ENCODE results near the gene NTHL1. TPM values are rescaled to one million over a fixed set of nuclear protein-coding genes. Genes with fewer than 3 reads are reported as not detected.
A peak's percentile ranks its signal among the peaks of the same experiment; 100 is the strongest.

Gene NTHL1
- total and polyA plus RNA-seq, 2 of the 13 experiments (the other 11 are each of a cell fraction or from before 2014, with no cell fraction given): 47.5 to 64.9 TPM

GRCh38 chr16:1991588-1991947 is 56.1 kb downstream of the NTHL1 start:
- ATAC-seq (no peak), DNase-seq (ENCODE audit: low spot score) (no peak), FAIRE-seq (no peak)
- no peak overlapping the region for H3K9ac ChIP-seq (ENCODE audit: insufficient read depth, low read depth, low read length)
- intact Hi-C loops (cut with micrococcal nuclease; ENCODE audit: unreplicated experiment): no loop called here
- ChIA-PET POLR2A (interaction anchor here (0.7 to 2.6 kb wide), 5 partner anchors 20 to 164 kb away, joined by 3 to 16 read pairs (median 9); partner anchors contain the start of genes RPS2, TBL3 and TRAF7), CTCF (ENCODE audit: low intra/inter-chr PET ratio, low total read pairs) (no interaction called here)
- peaks cover 2 to 5% of the 10 kb centered on the region in 2 experiments; a peak in 3 of 5 replicates for H3K36me3 ChIP-seq (replicated peaks in 1 of 2; ENCODE audit: control insufficient read depth in 1 of 2, insufficient read depth in 2 of 2, low read length in 2 of 2)
- peaks cover 52% of the 10 kb centered on the region for H3K4me1 ChIP-seq (ENCODE audit: insufficient read depth, low read length)
- H3K9me3 ChIP-seq (ENCODE audit: low read length): no peaks in the 10 kb centered on the region
- H3K27ac ChIP-seq (ENCODE audit: extremely low read length, insufficient read depth, low read length): no peak overlapping the region
- no peak overlapping the region for H2AFZ ChIP-seq (ENCODE audit: low read length)
- in situ Hi-C loops (cut with HindIII; ENCODE audit: extremely low pct_ligation_motif_present, low pct_unique_long_range_greater_than_20kb): no loop called here
- peaks cover 0 to 8% of the 10 kb centered on the region in 2 experiments; a peak in 2 of 5 replicates for H3K27me3 ChIP-seq (ENCODE audit: control insufficient read depth in 1 of 2, insufficient read depth in 2 of 2, low read length in 2 of 2)
- no peaks in the 10 kb centered on the region for H3K79me2 ChIP-seq (ENCODE audit: insufficient read depth, low read length)
- H3K4me2 ChIP-seq (ENCODE audit: low read depth, low read length): peak overlapping the region; percentile 95
- no TSS peak for BruUV-seq (replicated peaks)
- no peak for TF ChIP-seq ARNT (IDR thresholded peaks at IDR 0.05)
- TF ChIP-seq ZSCAN21 (CRISPR knock-in tag; IDR thresholded peaks at IDR 0.05; ENCODE audit: borderline replicate concordance): 0 out of 2 replicates have a peak, but pooled peaks have one; percentile 7
- H4K20me1 ChIP-seq (ENCODE audit: insufficient read depth, low read length): no peaks in the 10 kb centered on the region
- WGBS (ENCODE audit: low lambda C conversion rate): 92% methylated on average over 22 of the region's 22 CpGs
- H3K4me3 ChIP-seq (replicated peaks in 1 of 3; ENCODE audit: insufficient read depth in 1 of 3, low read depth in 2 of 3, low read length in 3 of 3): peak overlapping the region in 1 of 3 experiments; percentile 82; a peak in 2 of 6 replicates

GRCh38 chr16:1991135-1991551 is 56.5 kb downstream of the NTHL1 start:
- DNase-seq (ENCODE audit: low spot score): no peak
- intact Hi-C loops (cut with micrococcal nuclease; ENCODE audit: unreplicated experiment) (no loop called here), in situ Hi-C loops (cut with HindIII; ENCODE audit: extremely low pct_ligation_motif_present, low pct_unique_long_range_greater_than_20kb) (no loop called here)
- ChIA-PET POLR2A (interaction anchor here (0.8 to 2.0 kb wide), 7 partner anchors 13 to 164 kb away, joined by 3 to 13 read pairs (median 5); partner anchors contain the start of genes RPS2 and TRAF7), CTCF (ENCODE audit: low intra/inter-chr PET ratio, low total read pairs) (no interaction called here)
- Histone ChIP-seq H3K9me3 (ENCODE audit: low read length) (no peaks in the 10 kb centered on the region), H3K4me3 (replicated peaks in 1 of 3; ENCODE audit: insufficient read depth in 1 of 3, low read depth in 2 of 3, low read length in 3 of 3) (peak overlapping the region; percentile 60 to 82 (median 77)), H3K27ac (ENCODE audit: extremely low read length, insufficient read depth, low read length) (no peak overlapping the region), H3K9ac (ENCODE audit: insufficient read depth, low read depth, low read length) (peak overlapping the region; percentile 60; the same call in 1 of the 2 replicates), H2AFZ (ENCODE audit: low read length) (no peak overlapping the region), H3K4me2 (ENCODE audit: low read depth, low read length) (peak overlapping the region; percentile 95), H3K79me2 (ENCODE audit: insufficient read depth, low read length) (no peaks in the 10 kb centered on the region), H3K27me3 (ENCODE audit: control insufficient read depth in 1 of 2, insufficient read depth in 2 of 2, low read length in 2 of 2) (peaks cover 0 to 8% of the 10 kb centered on the region in 2 experiments; a peak in 2 of 5 replicates), H3K36me3 (replicated peaks in 1 of 2; ENCODE audit: control insufficient read depth in 1 of 2, insufficient read depth in 2 of 2, low read length in 2 of 2) (peaks cover 6 to 9% of the 10 kb centered on the region in 2 experiments; a peak in 4 of 5 replicates), H3K4me1 (ENCODE audit: insufficient read depth, low read length) (peaks cover 57% of the 10 kb centered on the region), H4K20me1 (ENCODE audit: insufficient read depth, low read length) (no peaks in the 10 kb centered on the region)
- no TSS peak for BruUV-seq (replicated peaks)
- WGBS (ENCODE audit: low lambda C conversion rate): 59% methylated on average over 5 of the region's 18 CpGs
- no peak for FAIRE-seq
- peak; percentile 14; the same call in 2 of the 3 replicates for ATAC-seq
- TF ChIP-seq USF2 (IDR thresholded peaks at IDR 0.05; ENCODE audit: low read depth, low read length) (peak; percentile 46; the same call in 1 of the 2 replicates), USF2 (CRISPR knock-in tag; IDR thresholded peaks at IDR 0.05; ENCODE audit: borderline replicate concordance) (0 out of 2 replicates have a peak, but pooled peaks have one; percentile 14), MAX (IDR thresholded peaks at IDR 0.05) (peak; percentile 51), ZSCAN21 (CRISPR knock-in tag; IDR thresholded peaks at IDR 0.05; ENCODE audit: borderline replicate concordance) (0 out of 2 replicates have a peak, but pooled peaks have one; percentile 19), SPEN (CRISPR knock-in tag; IDR thresholded peaks at IDR 0.05; ENCODE audit: low read depth) (peak; percentile 21; the same call in 1 of the 2 replicates), MYC (CRISPR knock-in tag; IDR thresholded peaks at IDR 0.05; ENCODE audit: borderline replicate concordance) (0 out of 2 replicates have a peak, but pooled peaks have one; percentile 7), ZNF18 (CRISPR knock-in tag; IDR thresholded peaks at IDR 0.05; ENCODE audit: insufficient replicate concordance) (no peak), MNT (IDR thresholded peaks at IDR 0.05) (peak; percentile 96), MEF2D (CRISPR knock-in tag; IDR thresholded peaks at IDR 0.05) (0 out of 2 replicates have a peak, but pooled peaks have one; percentile 37), ZEB1 (IDR thresholded peaks at IDR 0.05; ENCODE audit: insufficient replicate concordance, low read depth) (no peak)
